GM18868 (cell line): ENCODE data around the gene CHAD.
"Not testable (repeated sequence)": the region's sequence is repeated elsewhere in the genome, so short reads cannot be mapped to it uniquely, and the experiment has no call there.

Experiments
- ATAC-seq: cut with Tn5 transposase; IDR thresholded peaks from one replicate; pipeline ENCODE4 v1.9.1; 2021; ENCODE audit warnings: mild to moderate bottlenecking, moderate library complexity; ENCODE audit not compliant: unreplicated experiment

CHAD gene

GRCh38 chr17:50430821-50431618, 37.7 kb downstream of the CHAD start:
- ATAC-seq = no peak

GRCh38 chr17:50429793-50430192, 38.9 kb downstream of the CHAD start:
- no peak for ATAC-seq

- no peak for ATAC-seq
Observed at GRCh38 chr17:50428831-50429424, 39.8 kb downstream of the CHAD start.

- ATAC-seq = not testable (repeated sequence)
Observed at GRCh38 chr17:50428126-50428525, 40.6 kb downstream of the CHAD start.

GRCh38 chr17:50426814-50427787, 41.6 kb downstream of the CHAD start:
- no peak for ATAC-seq

- no peak for ATAC-seq
Observed at GRCh38 chr17:50426472-50426782, 42.3 kb downstream of the CHAD start.

- peak; percentile 62 for ATAC-seq
Observed at GRCh38 chr17:50425682-50426471, 42.8 kb downstream of the CHAD start, which contains the start of gene ACSF2. Gene ACSF2, plus strand, starts transcription at chr17:50426218. Its CDS starts 44 bp downstream, at chr17:50426262.

GRCh38 chr17:50424996-50425681, 43.5 kb downstream of the CHAD start:
- no peak for ATAC-seq

GRCh38 chr17:50424246-50424995, 44.3 kb downstream of the CHAD start:
- ATAC-seq = no peak

- no peak for ATAC-seq
Observed at GRCh38 chr17:50423553-50424159, 45.0 kb downstream of the CHAD start.

GRCh38 chr17:50422738-50423137, 45.9 kb downstream of the CHAD start:
- no peak for ATAC-seq

GRCh38 chr17:50421308-50422051, 47.2 kb downstream of the CHAD start:
- ATAC-seq = no peak

- ATAC-seq = no peak
Observed at GRCh38 chr17:50420419-50421112, 48.1 kb downstream of the CHAD start.

GRCh38 chr17:50419577-50419976, 49.1 kb downstream of the CHAD start:
- ATAC-seq = not testable (repeated sequence)

- ATAC-seq = no peak
Observed at GRCh38 chr17:50414808-50415207, 53.9 kb downstream of the CHAD start.
